Stimulated activated naive CD4-positive, alpha-beta T cell treated with Interleukin-2 at 50 U/mL for 16 hours (primary cell): ENCODE measurements around the gene SUPV3L1.
"Not testable (repeated sequence)": the region's sequence is repeated elsewhere in the genome, so short reads cannot be mapped to it uniquely, and the experiment has no call there.

Source experiments
- DNase-seq: peaks from one replicate; lab custom pipeline; 2025; lab: John Stamatoyannopoulos, UW

SUPV3L1 gene

GRCh38 chr10:69230128-69230527, 50.1 kb downstream of the SUPV3L1 start:
- DNase-seq, result no peak

GRCh38 chr10:69232252-69232651, 52.2 kb downstream of the SUPV3L1 start:
- DNase-seq, result no peak

- no peak for DNase-seq
Measured at GRCh38 chr10:69232736-69233480, 52.9 kb downstream of the SUPV3L1 start.

GRCh38 chr10:69234447-69234846, 54.4 kb downstream of the SUPV3L1 start:
- DNase-seq, result no peak

- peak; percentile 71 for DNase-seq
Measured at GRCh38 chr10:69237528-69238159, 57.6 kb downstream of the SUPV3L1 start.

- no peak for DNase-seq
Measured at GRCh38 chr10:69239136-69239535, 59.1 kb downstream of the SUPV3L1 start.

- DNase-seq, result no peak
Measured at GRCh38 chr10:69239816-69240434, 59.9 kb downstream of the SUPV3L1 start.

GRCh38 chr10:69240455-69240854, 60.4 kb downstream of the SUPV3L1 start:
- no peak for DNase-seq

- no peak for DNase-seq
Measured at GRCh38 chr10:69241575-69241974, 61.5 kb downstream of the SUPV3L1 start.

- DNase-seq, result no peak
Measured at GRCh38 chr10:69242040-69242851, 62.2 kb downstream of the SUPV3L1 start.

GRCh38 chr10:69242852-69243212, 62.8 kb downstream of the SUPV3L1 start:
- no peak for DNase-seq

- DNase-seq, result no peak
Measured at GRCh38 chr10:69243817-69244216, 63.8 kb downstream of the SUPV3L1 start.

GRCh38 chr10:69246036-69246435, 66.0 kb downstream of the SUPV3L1 start:
- no peak for DNase-seq

GRCh38 chr10:69246581-69247312, 66.7 kb downstream of the SUPV3L1 start:
- no peak for DNase-seq

GRCh38 chr10:69247313-69247710, 67.3 kb downstream of the SUPV3L1 start:
- DNase-seq, result no peak

GRCh38 chr10:69248117-69248730, 68.2 kb downstream of the SUPV3L1 start:
- DNase-seq, result no peak

- DNase-seq, result no peak
Measured at GRCh38 chr10:69250041-69250440, 70.0 kb downstream of the SUPV3L1 start.

- not testable (repeated sequence) for DNase-seq
Measured at GRCh38 chr10:69251417-69251816, 71.4 kb downstream of the SUPV3L1 start.

GRCh38 chr10:69253171-69253570, 73.1 kb downstream of the SUPV3L1 start:
- DNase-seq, result no peak

GRCh38 chr10:69254877-69255276, 74.8 kb downstream of the SUPV3L1 start:
- no peak for DNase-seq
